ENCODE data around the gene SLC16A3.

SLC16A3 gene

DNA sequence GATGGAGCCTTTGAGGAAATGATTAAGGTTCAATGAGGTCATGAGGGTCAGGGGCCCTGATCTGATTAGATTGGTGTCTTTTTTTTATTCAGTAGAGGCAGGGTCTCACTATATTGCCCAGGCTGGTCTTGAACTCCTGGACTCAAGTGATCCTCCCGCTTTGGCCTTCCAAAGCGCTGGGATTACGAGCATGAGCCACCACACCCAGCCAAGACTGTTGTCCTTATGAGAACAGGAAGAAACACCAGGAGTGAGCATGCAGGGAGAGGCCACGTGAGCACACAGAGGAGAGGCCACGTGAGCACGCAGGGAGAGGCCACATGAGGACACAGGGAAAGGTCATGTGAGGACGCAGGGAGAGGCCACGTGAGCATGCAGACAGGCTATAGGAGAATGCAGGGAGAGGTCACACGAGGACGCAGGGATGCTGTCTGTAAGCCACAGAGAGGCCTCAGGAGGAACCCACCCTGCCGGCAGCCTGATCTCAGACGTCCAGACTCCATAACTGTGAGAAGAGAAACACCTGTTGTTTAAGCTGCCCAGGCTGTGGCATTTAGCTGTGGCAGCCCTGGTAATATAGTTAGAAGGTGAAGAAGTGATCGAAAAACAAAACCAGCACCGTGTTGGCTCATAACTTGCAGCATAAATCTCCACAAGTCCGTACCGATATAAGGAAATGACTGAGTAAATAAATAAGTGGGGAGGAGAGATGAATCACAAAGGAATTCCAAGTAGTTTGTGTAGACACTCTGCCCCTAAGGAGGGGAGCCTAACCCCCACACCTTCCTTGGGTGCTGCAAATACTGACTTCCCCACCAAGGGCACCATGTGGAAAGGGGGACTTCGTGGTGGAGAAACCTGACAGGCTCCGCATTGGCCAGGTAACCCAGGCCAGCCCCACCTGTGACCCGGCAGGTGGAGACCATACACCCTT, 59.3 kb downstream of the SLC16A3 start:
- no peak for DNase-seq
